OCI-LY7 (cell line): ENCODE measurements around the gene HIVEP2.

Source experiments
- CTCF ChIP-seq: fragments of 200-600 bp; sonication (generic); conservative IDR thresholded peaks from 2 replicates; pipeline ENCODE4 v1.5.1; 2014; ENCODE audit warnings: mild to moderate bottlenecking, antibody characterized with exemption, low read length, moderate library complexity, mixed read lengths
- EZH2phosphoT487 ChIP-seq: fragments of 200-600 bp; sonication (generic); IDR thresholded peaks from 2 replicates; pipeline ENCODE4 v1.6.1; 2018; ENCODE audit warnings: low read depth, borderline replicate concordance, mild to moderate bottlenecking, mixed run types, antibody characterized with exemption, low read length, moderate library complexity, mixed read lengths

GRCh38 chr6:142729618-142730017, 215.4 kb downstream of the HIVEP2 start:
- TF ChIP-seq CTCF: no peak
- TF ChIP-seq EZH2phosphoT487: no peak
